ENCODE data around the gene ANKRD28.

ANKRD28 gene

DNA sequence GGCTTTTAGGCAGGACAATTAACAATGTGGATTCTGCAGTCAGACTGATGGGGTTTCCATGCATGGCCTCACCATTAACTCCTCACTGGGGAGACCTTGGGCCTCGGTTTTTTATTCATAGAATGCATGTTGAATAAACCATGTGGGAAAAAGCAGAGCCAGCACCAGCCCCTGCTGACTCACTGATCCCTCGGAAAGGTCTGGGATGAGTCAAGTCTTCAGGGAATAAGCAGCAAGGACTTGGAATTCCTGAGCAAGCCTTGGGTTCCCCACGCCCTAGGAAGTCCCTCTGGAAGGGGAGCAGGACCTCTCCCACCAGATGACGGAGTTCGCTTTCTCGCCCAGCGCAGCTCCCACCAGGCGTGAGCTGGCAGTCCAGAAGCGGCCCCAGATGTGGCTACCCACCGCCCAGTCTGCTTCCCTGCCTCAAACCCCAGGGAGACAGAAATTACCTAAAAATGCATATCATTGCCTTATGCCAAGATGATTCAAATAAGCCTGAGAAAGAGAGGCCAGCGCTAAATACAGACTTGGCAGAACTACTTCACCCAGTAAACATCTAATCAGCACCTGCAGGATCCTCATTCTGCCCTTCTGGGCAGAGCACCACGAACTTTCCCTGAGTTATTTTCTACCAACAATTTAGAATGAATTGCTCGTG lies 150.8 kb downstream of the ANKRD28 start:
- no peak for TF ChIP-seq EZH2 (IDR thresholded peaks at IDR 0.05)
- no peak for TF ChIP-seq POLR2AphosphoS5 (IDR thresholded peaks at IDR 0.05; ENCODE audit: borderline replicate concordance, low read depth, low read length)
- no peak for TF ChIP-seq FOXP2 (optimal IDR thresholded peaks at IDR 0.05; ENCODE audit: control extremely low read depth, extremely low read length, insufficient read depth)
- Histone ChIP-seq H3K36me3 (ENCODE audit: insufficient read depth, low read length) (no peaks in the 10 kb centered on the region), H3K9me3 (ENCODE audit: low read depth, low read length) (no peaks in the 10 kb centered on the region), H3K27ac (peak overlapping the region; percentile 46; the same call in 1 of the 2 replicates), H3K9ac (ENCODE audit: insufficient read length) (no peak overlapping the region), H3K4me3 (no peak overlapping the region)
- DNase-seq (ENCODE audit: low read depth, low spot score) = no peak

GRCh38 chr3:15645740-15646501 lies 151.9 kb downstream of the ANKRD28 start:
- Histone ChIP-seq H3K9me3 (ENCODE audit: low read depth, low read length) (no peaks in the 10 kb centered on the region), H3K36me3 (ENCODE audit: insufficient read depth, low read length) (no peaks in the 10 kb centered on the region), H3K4me3 (no peak overlapping the region), H3K27ac (no peak overlapping the region), H3K9ac (ENCODE audit: insufficient read length) (no peak overlapping the region)
- no peak for TF ChIP-seq EZH2 (IDR thresholded peaks at IDR 0.05)
- TF ChIP-seq POLR2AphosphoS5 (IDR thresholded peaks at IDR 0.05; ENCODE audit: borderline replicate concordance, low read depth, low read length) = no peak
- TF ChIP-seq FOXP2 (optimal IDR thresholded peaks at IDR 0.05; ENCODE audit: control extremely low read depth, extremely low read length, insufficient read depth) = no peak
- no peak for DNase-seq (ENCODE audit: low read depth, low spot score)

GRCh38 chr3:15645246-15645645 lies 152.5 kb downstream of the ANKRD28 start:
- TF ChIP-seq POLR2AphosphoS5 (IDR thresholded peaks at IDR 0.05; ENCODE audit: borderline replicate concordance, low read depth, low read length) (no peak), FOXP2 (optimal IDR thresholded peaks at IDR 0.05; ENCODE audit: control extremely low read depth, extremely low read length, insufficient read depth) (no peak), EZH2 (IDR thresholded peaks at IDR 0.05) (no peak)
- no peak overlapping the region for H3K27ac ChIP-seq
- H3K9ac ChIP-seq (ENCODE audit: insufficient read length) = no peak overlapping the region

DNA sequence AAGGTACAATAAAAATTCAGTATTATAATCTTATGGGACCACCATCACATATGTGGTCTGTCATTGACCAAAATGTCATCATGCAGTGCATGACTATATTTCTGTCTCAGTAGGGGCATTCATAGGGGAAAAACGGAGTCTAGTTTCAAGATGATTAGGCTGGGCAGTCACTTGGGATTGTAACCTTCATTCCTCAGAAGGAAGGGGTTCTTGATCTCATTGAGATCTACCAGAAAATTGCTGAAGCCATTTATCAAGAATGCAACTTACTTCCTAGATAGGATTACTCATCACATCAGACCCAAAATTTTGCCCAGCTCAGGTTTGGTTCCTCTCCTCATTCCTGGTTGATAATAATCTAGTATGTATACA lies 158.9 kb downstream of the ANKRD28 start:
- H3K9ac ChIP-seq (ENCODE audit: insufficient read length) = no peak overlapping the region
- H3K4me3 ChIP-seq = no peak overlapping the region
- no peaks in the 10 kb centered on the region for H3K36me3 ChIP-seq (ENCODE audit: insufficient read depth, low read length)
- H3K27ac ChIP-seq = no peak overlapping the region
- no peak for TF ChIP-seq EZH2 (IDR thresholded peaks at IDR 0.05)
- no peak for TF ChIP-seq POLR2AphosphoS5 (IDR thresholded peaks at IDR 0.05; ENCODE audit: borderline replicate concordance, low read depth, low read length)
- TF ChIP-seq FOXP2 (optimal IDR thresholded peaks at IDR 0.05; ENCODE audit: control extremely low read depth, extremely low read length, insufficient read depth) = no peak
- H3K9me3 ChIP-seq (ENCODE audit: low read depth, low read length) = no peaks in the 10 kb centered on the region
- no peak for DNase-seq (ENCODE audit: low read depth, low spot score)

More at GRCh38 chr3:15645246-15645645, 152.5 kb downstream of the ANKRD28 start:
- DNase-seq (ENCODE audit: low read depth, low spot score) = no peak
- Histone ChIP-seq H3K9me3 (ENCODE audit: low read depth, low read length) (no peaks in the 10 kb centered on the region), H3K4me3 (no peak overlapping the region), H3K36me3 (ENCODE audit: insufficient read depth, low read length) (no peaks in the 10 kb centered on the region)

- H3K4me3 ChIP-seq = no peak overlapping the region
- TF ChIP-seq EZH2 (IDR thresholded peaks at IDR 0.05) = no peak
- TF ChIP-seq POLR2AphosphoS5 (IDR thresholded peaks at IDR 0.05; ENCODE audit: borderline replicate concordance, low read depth, low read length) = no peak
- TF ChIP-seq FOXP2 (optimal IDR thresholded peaks at IDR 0.05; ENCODE audit: control extremely low read depth, extremely low read length, insufficient read depth) = no peak
- no peaks in the 10 kb centered on the region for H3K9me3 ChIP-seq (ENCODE audit: low read depth, low read length)
- DNase-seq (ENCODE audit: low read depth, low spot score) = no peak
- no peak overlapping the region for H3K27ac ChIP-seq
- H3K9ac ChIP-seq (ENCODE audit: insufficient read length) = no peak overlapping the region
- H3K36me3 ChIP-seq (ENCODE audit: insufficient read depth, low read length) = no peaks in the 10 kb centered on the region
These were observed 159.4 kb downstream of the ANKRD28 start for GRCh38 chr3:15638193-15638890.

GRCh38 chr3:15637131-15637951 lies 160.4 kb downstream of the ANKRD28 start:
- DNase-seq (ENCODE audit: low read depth, low spot score) = no peak
- H3K9me3 ChIP-seq (ENCODE audit: low read depth, low read length) = no peaks in the 10 kb centered on the region
- no peak overlapping the region for H3K9ac ChIP-seq (ENCODE audit: insufficient read length)
- H3K27ac ChIP-seq = no peak overlapping the region
- no peak overlapping the region for H3K4me3 ChIP-seq
- TF ChIP-seq FOXP2 (optimal IDR thresholded peaks at IDR 0.05; ENCODE audit: control extremely low read depth, extremely low read length, insufficient read depth) (no peak), POLR2AphosphoS5 (IDR thresholded peaks at IDR 0.05; ENCODE audit: borderline replicate concordance, low read depth, low read length) (no peak), EZH2 (IDR thresholded peaks at IDR 0.05) (no peak)
- no peaks in the 10 kb centered on the region for H3K36me3 ChIP-seq (ENCODE audit: insufficient read depth, low read length)

DNA sequence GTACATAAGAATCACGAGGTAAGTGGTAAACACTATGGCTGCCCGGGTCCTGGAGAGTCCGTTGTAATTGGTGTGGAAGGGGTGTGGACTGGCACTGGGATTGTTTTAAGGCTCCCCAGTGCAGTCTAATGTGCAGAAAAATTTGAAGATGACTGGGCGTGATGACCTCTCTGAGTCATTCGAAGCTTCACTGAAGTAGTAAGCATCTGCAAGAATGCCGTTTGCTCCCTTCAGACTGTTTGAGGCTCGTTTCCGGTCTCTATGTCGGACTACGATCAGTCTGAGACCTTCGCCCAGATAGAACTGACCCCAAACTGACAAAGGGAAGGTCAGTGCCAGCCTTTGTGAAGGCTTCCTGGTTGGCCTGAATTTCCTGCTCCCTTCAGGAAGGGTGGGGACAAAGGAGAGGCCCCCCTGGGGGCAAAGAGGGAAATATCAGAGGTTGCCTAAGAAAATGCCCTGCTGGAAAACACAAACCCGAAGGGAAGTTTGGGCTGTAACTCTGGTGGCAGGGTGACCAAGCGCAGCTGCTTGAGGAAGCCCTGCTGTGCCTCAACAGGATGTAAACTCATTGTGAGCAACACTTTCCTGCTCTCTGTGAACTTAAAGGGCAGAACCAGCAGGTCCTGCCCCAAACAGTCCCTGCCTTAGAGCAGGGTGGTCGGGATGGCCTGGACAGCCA lies 161.6 kb downstream of the ANKRD28 start:
- H3K9me3 ChIP-seq (ENCODE audit: low read depth, low read length) = no peaks in the 10 kb centered on the region
- DNase-seq (ENCODE audit: low read depth, low spot score) = no peak
- H3K9ac ChIP-seq (ENCODE audit: insufficient read length) = no peak overlapping the region
- TF ChIP-seq FOXP2 (optimal IDR thresholded peaks at IDR 0.05; ENCODE audit: control extremely low read depth, extremely low read length, insufficient read depth) (no peak), EZH2 (IDR thresholded peaks at IDR 0.05) (no peak), POLR2AphosphoS5 (IDR thresholded peaks at IDR 0.05; ENCODE audit: borderline replicate concordance, low read depth, low read length) (no peak)
- H3K36me3 ChIP-seq (ENCODE audit: insufficient read depth, low read length) = no peaks in the 10 kb centered on the region
- H3K27ac ChIP-seq = no peak overlapping the region
- H3K4me3 ChIP-seq = no peak overlapping the region

Data from SK-N-MC (cell line).